SK-N-SH (cell line): ENCODE results near the gene LRATD1. TPM values are rescaled to one million over a fixed set of nuclear protein-coding genes. Genes with fewer than 3 reads are reported as not detected.

Experiments
- CTCF ChIA-PET: fragments of 300-600, 350-600 bp; formaldehyde crosslinking; extraction: SDS; loops from one replicate; lab custom pipeline; 2021; lab: Yijun Ruan, JAX
- POLR2A ChIA-PET: fragments of 350-600 bp; sonication (Branson Sonifier 250); formaldehyde crosslinking; extraction: SDS; loops from one replicate; lab custom pipeline; 2020; ENCODE audit warnings: antibody characterized with exemption, inconsistent platforms; lab: Yijun Ruan, JAX
- DNase-seq: peaks from one replicate; pipeline ENCODE4 v3.0.0; 2012
- H2AFZ ChIP-seq: fragments of 200-600 bp; sonication (generic); 2 replicates; pipeline ENCODE4 v1.8.1; 2016; ENCODE audit warnings: antibody characterized with exemption, mild to moderate bottlenecking, low read depth
- H3F3A ChIP-seq: fragments of 200-600 bp; sonication (generic); replicated peaks from 2 replicates; pipeline ENCODE3; 2016; ENCODE audit warnings: antibody characterized with exemption, mild to moderate bottlenecking; ENCODE audit not compliant: insufficient read depth
- H3K27ac ChIP-seq, 2 experiments: fragments of 200-500 bp in 1 of 2; fragments of 200-600 bp in 1 of 2; sonication (Bioruptor generic) in 1 of 2; sonication (generic), shearing (Covaris generic) in 1 of 2; 2 replicates each; pipeline versions ENCODE4 v1.5.1 to v1.6.1; 2014 to 2016; ENCODE audit warnings: low read depth in 2 of 2, inconsistent platforms in 1 of 2, low read length in 1 of 2, mild to moderate bottlenecking in 1 of 2, mixed read lengths in 1 of 2
- H3K27me3 ChIP-seq: fragments of 200-600 bp; sonication (generic), shearing (Covaris generic); 2 replicates; pipeline ENCODE4 v1.6.1; 2016; ENCODE audit warnings: mixed run types; ENCODE audit not compliant: insufficient read depth
- H3K36me3 ChIP-seq, 2 experiments: fragments of 200-500 bp in 1 of 2; fragments of 200-600 bp in 1 of 2; sonication (Bioruptor generic) in 1 of 2; sonication (generic) in 1 of 2; replicated peaks in 1 of 2; 2 replicates each; pipeline versions ENCODE3 to v1.5.1; 2014 to 2016; ENCODE audit warnings: low read length in 1 of 2, mild to moderate bottlenecking in 1 of 2; ENCODE audit not compliant: insufficient read depth in 2 of 2, control insufficient read depth in 1 of 2
- H3K4me1 ChIP-seq, 2 experiments: fragments of 200-500 bp in 1 of 2; fragments of 200-600 bp in 1 of 2; sonication (Bioruptor generic) in 1 of 2; sonication (generic), shearing (Covaris generic) in 1 of 2; 2 replicates each; pipeline versions ENCODE4 v1.5.1 to v1.6.1; 2014 to 2016; ENCODE audit warnings: low read depth in 1 of 2, low read length in 1 of 2, mixed run types in 1 of 2; ENCODE audit not compliant: insufficient read depth in 2 of 2, control insufficient read depth in 1 of 2
- H3K4me2 ChIP-seq: fragments of 200-600 bp; sonication (generic), shearing (Covaris generic); 2 replicates; pipeline ENCODE4 v1.6.1; 2017; ENCODE audit warnings: mixed run types
- H3K4me3 ChIP-seq, 2 experiments: fragments of 200-500 bp in 1 of 2; fragments of 200-600 bp in 1 of 2; sonication (Bioruptor generic) in 1 of 2; sonication (generic), shearing (Covaris generic) in 1 of 2; 2 replicates each; pipeline versions ENCODE4 v1.5.1 to v1.8.1; 2014 to 2016; ENCODE audit warnings: low read depth in 2 of 2, inconsistent platforms in 1 of 2, low read length in 1 of 2, mild to moderate bottlenecking in 1 of 2, mixed read lengths in 1 of 2, moderate library complexity in 1 of 2
- H3K79me2 ChIP-seq: fragments of 200-600 bp; sonication (generic); 2 replicates; pipeline ENCODE4 v1.8.1; 2017; ENCODE audit warnings: mild to moderate bottlenecking; ENCODE audit not compliant: insufficient read depth
- H3K9ac ChIP-seq: fragments of 200-600 bp; sonication (generic); 2 replicates; pipeline ENCODE4 v1.6.1; 2017; ENCODE audit warnings: mixed run types
- H3K9me2 ChIP-seq: fragments of 200-600 bp; sonication (generic); 2 replicates; pipeline ENCODE4 v1.6.1; 2017; ENCODE audit warnings: mixed run types
- H3K9me3 ChIP-seq: fragments of 200-600 bp; sonication (generic); 2 replicates; pipeline ENCODE4 v1.6.1; 2017; ENCODE audit warnings: mixed run types, mild to moderate bottlenecking, moderate library complexity
- H4K20me1 ChIP-seq: fragments of 200-600 bp; sonication (generic); 2 replicates; pipeline ENCODE4 v1.6.1; 2017; ENCODE audit warnings: mild to moderate bottlenecking, mixed run types; ENCODE audit not compliant: insufficient read depth
- FOXJ3 ChIP-seq: sonication (generic); formaldehyde crosslinking; IDR thresholded peaks from 2 replicates; pipeline ENCODE4 v1.5.1; 2020; ENCODE audit warnings: mild to moderate bottlenecking, missing genetic modification reagents
- MAX ChIP-seq: IDR thresholded peaks from 2 replicates; pipeline ENCODE4 v1.4.0; 2012; ENCODE audit warnings: low read depth
- MEF2A ChIP-seq: IDR thresholded peaks from 2 replicates; pipeline ENCODE4 v1.4.0; 2012; ENCODE audit warnings: low read depth, borderline replicate concordance
- NFIC ChIP-seq: IDR thresholded peaks from 2 replicates; pipeline ENCODE4 v1.4.0; 2012; ENCODE audit warnings: borderline replicate concordance
- NRF1 ChIP-seq: IDR thresholded peaks from 2 replicates; pipeline ENCODE4 v1.6.1; 2012; ENCODE audit warnings: low read depth, mild to moderate bottlenecking, low read length
- RAD21 ChIP-seq: IDR thresholded peaks from 2 replicates; pipeline ENCODE4 v1.6.1; 2012; ENCODE audit warnings: mild to moderate bottlenecking, low read length
- RCOR1 ChIP-seq: fragments of 150-350 bp; IDR thresholded peaks from 2 replicates; pipeline ENCODE4 v1.6.1; 2017; ENCODE audit warnings: antibody characterized with exemption, low read length
- SIN3A ChIP-seq: IDR thresholded peaks from 2 replicates; pipeline ENCODE4 v1.6.1; 2012; ENCODE audit warnings: low read depth, mild to moderate bottlenecking, low read length, moderate library complexity, borderline replicate concordance
- SMC3 ChIP-seq: IDR thresholded peaks from 2 replicates; pipeline ENCODE4 v1.6.1; 2012; ENCODE audit warnings: low read depth, low read length, improper control_type of control experiment
- TAF1 ChIP-seq: IDR thresholded peaks from 2 replicates; pipeline ENCODE4 v1.6.1; 2012; ENCODE audit warnings: low read depth, mild to moderate bottlenecking, low read length, moderate library complexity, borderline replicate concordance
- TCF12 ChIP-seq: IDR thresholded peaks from 2 replicates; pipeline ENCODE4 v1.4.0; 2012
- USF1 ChIP-seq: IDR thresholded peaks from 2 replicates; pipeline ENCODE4 v1.4.0; 2012; ENCODE audit warnings: low read depth, borderline replicate concordance
- YY1 ChIP-seq: IDR thresholded peaks from 2 replicates; pipeline ENCODE4 v1.4.0; 2012; ENCODE audit warnings: low read depth, mild to moderate bottlenecking
- WGBS: methylation state at CpG from one replicate; pipeline ENCODE4 v1.1.6; 2017; ENCODE audit warnings: low lambda C conversion rate; 5-methylcytosine and 5-hydroxymethylcytosine counted together
- polyA plus RNA-seq, 3 experiments: library from polyadenylated mRNA; depleted of rRNA; stranded (reverse); fragments of >200 nt; gene quantifications; 2 replicates each; pipeline ENCODE4 v1.2.3, GENCODE V29; 2012

LRATD1 gene
- polyA plus RNA-seq, 1 of the 3 experiments (the other 2 are of a cell fraction) = 0.84 TPM

- Histone ChIP-seq H3K27ac (no peak overlapping the region), H3K9ac (no peak overlapping the region), H3K9me2 (no peaks in the 10 kb centered on the region), H4K20me1 (no peaks in the 10 kb centered on the region), H3K36me3 (no peaks in the 10 kb centered on the region), H3K4me2 (no peak overlapping the region), H3K79me2 (no peaks in the 10 kb centered on the region), H3F3A (no peaks in the 10 kb centered on the region), H3K9me3 (no peaks in the 10 kb centered on the region), H3K4me1 (no peaks in the 10 kb centered on the region), H2AFZ (no peak overlapping the region), H3K4me3 (no peak overlapping the region), H3K27me3 (no peaks in the 10 kb centered on the region)
- no peak for TF ChIP-seq FOXJ3 (CRISPR knock-in tag)
- TF ChIP-seq RAD21 = no peak
- TF ChIP-seq YY1 = no peak
- ChIA-PET CTCF (no interaction called here), POLR2A (no interaction called here)
- WGBS = 64% methylated on average over 6 of the region's 6 CpGs
- no peak for DNase-seq
These were observed 15.6 kb upstream of the LRATD1 start for GRCh38 chr2:14616950-14617349.

- H3K4me3 ChIP-seq = no peak overlapping the region
- H3K27ac ChIP-seq = no peak overlapping the region
- H3K36me3 ChIP-seq = no peaks in the 10 kb centered on the region
- H3K4me1 ChIP-seq = no peaks in the 10 kb centered on the region
- no peaks in the 10 kb centered on the region for H3K79me2 ChIP-seq
- POLR2A ChIA-PET = no interaction called here
- H3K27me3 ChIP-seq = no peaks in the 10 kb centered on the region
- H4K20me1 ChIP-seq = no peaks in the 10 kb centered on the region
- no peaks in the 10 kb centered on the region for H3K9me2 ChIP-seq
- H3K4me2 ChIP-seq = no peak overlapping the region
- peak overlapping the region; percentile 43; the same call in 1 of the 2 replicates for H2AFZ ChIP-seq
- no peaks in the 10 kb centered on the region for H3K9me3 ChIP-seq
- 66% methylated on average over 3 of the region's 3 CpGs for WGBS
- no peak overlapping the region for H3K9ac ChIP-seq
- no peaks in the 10 kb centered on the region for H3F3A ChIP-seq
- TF ChIP-seq FOXJ3 (CRISPR knock-in tag) = no peak
- TF ChIP-seq TAF1 = no peak
- peak; percentile 28; the same call in 1 of the 2 replicates for TF ChIP-seq NFIC
- peak; percentile 20; the same call in 1 of the 2 replicates for TF ChIP-seq TCF12
- CTCF ChIA-PET = no interaction called here
- no peak for DNase-seq
These were observed 13.1 kb upstream of the LRATD1 start for GRCh38 chr2:14619441-14619840.

GRCh38 chr2:14621114-14621513, 11.4 kb upstream of the LRATD1 start:
- Histone ChIP-seq H3K9ac (no peak overlapping the region), H2AFZ (no peak overlapping the region), H3K9me3 (no peaks in the 10 kb centered on the region), H3K79me2 (no peaks in the 10 kb centered on the region), H3K27ac (no peak overlapping the region), H3K4me1 (no peaks in the 10 kb centered on the region), H3K4me2 (no peak overlapping the region), H3K9me2 (no peaks in the 10 kb centered on the region), H3F3A (no peaks in the 10 kb centered on the region), H3K27me3 (no peaks in the 10 kb centered on the region), H4K20me1 (no peaks in the 10 kb centered on the region), H3K36me3 (no peaks in the 10 kb centered on the region), H3K4me3 (no peak overlapping the region)
- DNase-seq = no peak
- TF ChIP-seq MEF2A = no peak
- TF ChIP-seq USF1 = no peak
- no peak for TF ChIP-seq RCOR1
- no peak for TF ChIP-seq SIN3A
- TF ChIP-seq YY1 = no peak
- no peak for TF ChIP-seq NRF1
- no peak for TF ChIP-seq MAX
- no peak for TF ChIP-seq SMC3
- POLR2A ChIA-PET = no interaction called here
- WGBS = 68% methylated on average over 1 of the region's 1 CpG
- CTCF ChIA-PET = interaction anchor here (1.0 to 1.9 kb wide), 2 partner anchors 13 to 956 kb away, joined by 6 to 7 read pairs; no protein-coding TSS in a partner anchor
